SK-MEL-5 (cell line): ENCODE measurements around the gene TXNL4B. TPM values are rescaled to one million over a fixed set of nuclear protein-coding genes. Genes with fewer than 3 reads are reported as not detected.
"Not testable (repeated sequence)": the region's sequence is repeated elsewhere in the genome, so short reads cannot be mapped to it uniquely, and the experiment has no call there.

Source experiments
- DNase-seq: peaks from one replicate; pipeline ENCODE4 v3.0.0-alpha.2; 2016; ENCODE audit warnings: low read depth, low spot score
- in situ Hi-C: cut with HindIII; loops from 2 replicates; pipeline ENCODE4 v1.10.0; 2016; ENCODE audit warnings: low sequenced_read_pairs, high pct_unique_total_duplicates, low pct_unique_long_range_greater_than_20kb
- total RNA-seq: library from RNA; depleted of rRNA; stranded (reverse); fragments of >200 nt; shearing (Covaris generic); gene quantifications from 2 replicates; pipeline ENCODE4 v1.2.3, GENCODE V29; 2014

The TXNL4B gene
- total RNA-seq, 1 experiment from 2014 or later, result 11.0 TPM

DNA sequence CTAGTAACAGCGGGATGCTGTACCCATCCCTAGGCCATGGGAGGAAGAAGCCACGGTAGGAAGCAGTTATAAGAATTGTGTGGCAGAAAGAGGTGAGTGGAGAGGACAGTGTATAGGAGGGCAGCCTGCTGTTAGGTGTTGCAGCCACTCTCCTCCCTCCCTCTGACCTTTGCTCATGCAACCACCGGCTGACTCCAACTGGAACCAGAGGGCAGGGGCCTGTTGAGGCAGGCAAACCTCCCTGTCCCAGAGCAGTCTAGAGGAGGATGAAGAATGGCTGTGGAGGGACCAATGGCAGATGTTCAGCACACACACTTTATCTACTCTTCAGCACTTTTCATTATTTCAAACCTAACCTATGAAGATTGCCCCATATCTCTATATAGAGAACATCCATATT, 2.2 kb downstream of the TXNL4B start:
- no peak for DNase-seq
- in situ Hi-C loops, result no loop called here

DNA sequence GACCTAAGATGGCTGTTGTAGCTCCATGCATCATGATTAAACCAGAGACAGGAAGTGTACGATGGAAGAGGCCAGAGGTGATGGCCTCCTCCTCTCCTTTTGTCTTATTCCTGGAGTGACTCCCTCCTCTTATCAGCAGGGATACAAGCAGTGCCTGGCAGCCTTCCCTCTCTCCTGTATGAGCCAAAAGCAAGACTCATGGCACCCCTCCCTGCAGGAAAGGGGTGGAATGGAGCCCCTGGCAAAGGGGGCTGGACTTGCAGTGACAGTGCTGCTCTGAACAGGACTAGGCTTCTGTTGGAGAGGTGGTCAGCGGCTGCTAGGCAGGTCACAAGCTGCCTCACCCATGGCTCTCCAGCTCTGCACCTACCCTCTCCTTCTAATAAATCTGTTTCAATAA, 8.4 kb downstream of the TXNL4B start:
- in situ Hi-C loops, result no loop called here

DNA sequence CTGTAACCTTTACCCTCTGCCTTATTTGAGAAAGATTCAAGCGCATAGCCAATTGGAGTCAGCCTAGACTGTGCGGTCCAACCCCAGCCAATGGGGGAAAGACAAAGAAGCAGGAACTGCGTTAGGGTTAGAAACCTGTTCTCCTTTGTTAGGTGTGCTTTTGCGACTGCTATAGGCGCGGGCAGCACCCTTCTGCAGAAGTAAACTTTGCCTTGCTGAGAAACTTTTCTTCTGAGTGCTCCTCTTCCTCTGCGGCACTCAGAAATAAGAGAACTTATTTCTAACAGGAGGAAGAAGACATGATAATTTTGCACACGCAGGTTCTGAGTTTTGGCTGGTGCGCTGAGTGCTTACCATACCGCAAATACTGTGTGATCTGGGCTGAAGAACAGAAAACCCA, 9.0 kb downstream of the TXNL4B start:
- in situ Hi-C loops, result no loop called here
- no peak for DNase-seq

More for the DNA sequence above, 8.4 kb downstream of the TXNL4B start:
- no peak for DNase-seq

DNA sequence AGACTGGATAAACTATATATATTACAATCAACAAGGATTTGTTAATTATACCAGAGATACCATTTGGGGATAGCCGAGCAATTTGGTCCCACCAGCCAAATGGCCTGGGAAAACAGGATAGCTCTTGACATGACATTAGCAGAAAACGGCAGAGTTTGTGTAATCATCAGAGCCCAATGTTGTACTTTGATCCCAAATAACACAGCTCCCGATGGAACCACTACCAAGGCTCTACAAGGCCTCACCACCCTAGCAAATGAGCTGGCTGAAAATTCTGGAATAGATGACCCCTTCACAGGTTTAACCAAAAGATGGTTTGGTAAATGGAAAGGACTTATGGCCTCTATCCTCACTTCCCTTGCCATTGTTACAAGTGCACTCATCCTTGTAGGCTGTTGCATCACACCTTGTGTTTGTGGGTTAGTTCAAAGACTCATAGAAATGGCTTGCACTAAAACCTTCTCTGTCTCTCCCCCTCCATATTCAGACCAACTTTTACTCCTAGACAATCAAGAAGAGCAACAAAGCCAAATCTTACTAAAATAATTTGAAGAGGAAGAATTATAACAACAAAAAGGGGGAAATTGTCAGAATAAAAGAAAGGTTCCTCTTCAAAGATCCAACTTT, 9.5 kb downstream of the TXNL4B start:
- DNase-seq, result no peak
- in situ Hi-C loops, result no loop called here

DNA sequence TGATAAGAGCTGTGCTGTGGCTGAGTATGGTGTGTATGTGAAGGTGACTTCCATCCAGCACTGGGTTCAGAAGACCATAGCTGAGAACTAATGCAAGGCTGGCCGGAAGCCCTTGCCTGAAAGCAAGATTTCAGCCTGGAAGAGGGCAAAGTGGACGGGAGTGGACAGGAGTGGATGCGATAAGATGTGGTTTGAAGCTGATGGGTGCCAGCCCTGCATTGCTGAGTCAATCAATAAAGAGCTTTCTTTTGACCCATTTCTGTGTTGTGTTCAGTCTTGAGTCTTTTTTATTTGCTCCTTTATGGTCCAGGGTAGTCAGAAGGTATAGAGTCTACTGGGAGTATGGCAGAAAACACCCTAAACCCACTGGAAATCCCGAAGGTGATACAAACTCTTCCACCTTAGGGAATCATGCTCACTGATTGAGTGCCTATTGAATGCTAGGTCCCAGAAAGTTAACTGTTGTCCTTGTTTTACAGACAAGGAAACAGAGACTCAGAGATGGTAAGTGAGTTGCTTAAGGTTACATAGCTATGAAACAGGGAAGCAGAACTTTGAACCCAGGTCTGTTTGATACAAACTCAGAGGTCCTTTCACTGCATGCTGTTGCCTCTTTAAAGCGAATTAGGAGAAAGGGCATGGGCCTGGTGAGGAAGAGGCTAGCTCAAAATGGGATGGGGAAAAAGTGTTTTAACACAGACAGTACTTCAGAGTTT, 16.3 kb downstream of the TXNL4B start:
- in situ Hi-C loops, result not testable (repeated sequence)

DNA sequence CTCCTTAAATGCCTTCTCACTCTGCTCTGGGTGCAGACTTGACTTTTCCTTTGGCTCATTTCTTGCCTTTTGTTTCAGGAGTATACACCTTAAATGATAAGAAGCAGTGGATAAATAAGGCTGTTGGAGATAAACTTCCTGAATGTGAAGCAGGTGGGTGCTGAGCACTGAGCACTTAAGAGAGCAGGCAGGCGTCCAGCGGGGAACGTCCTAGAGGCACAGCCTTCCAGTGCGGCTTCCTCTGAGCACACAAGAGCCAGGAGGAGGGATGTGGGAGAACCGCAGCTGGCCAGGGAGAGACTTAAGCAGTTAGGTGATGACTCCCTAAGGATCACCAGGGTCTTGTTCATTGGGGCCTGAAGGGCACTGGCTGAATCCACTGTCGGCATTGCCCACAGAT, 18.4 kb downstream of the TXNL4B start:
- in situ Hi-C loops, DNase-seq: not testable (repeated sequence)

More for the DNA sequence above, 16.3 kb downstream of the TXNL4B start:
- not testable (repeated sequence) for DNase-seq

DNA sequence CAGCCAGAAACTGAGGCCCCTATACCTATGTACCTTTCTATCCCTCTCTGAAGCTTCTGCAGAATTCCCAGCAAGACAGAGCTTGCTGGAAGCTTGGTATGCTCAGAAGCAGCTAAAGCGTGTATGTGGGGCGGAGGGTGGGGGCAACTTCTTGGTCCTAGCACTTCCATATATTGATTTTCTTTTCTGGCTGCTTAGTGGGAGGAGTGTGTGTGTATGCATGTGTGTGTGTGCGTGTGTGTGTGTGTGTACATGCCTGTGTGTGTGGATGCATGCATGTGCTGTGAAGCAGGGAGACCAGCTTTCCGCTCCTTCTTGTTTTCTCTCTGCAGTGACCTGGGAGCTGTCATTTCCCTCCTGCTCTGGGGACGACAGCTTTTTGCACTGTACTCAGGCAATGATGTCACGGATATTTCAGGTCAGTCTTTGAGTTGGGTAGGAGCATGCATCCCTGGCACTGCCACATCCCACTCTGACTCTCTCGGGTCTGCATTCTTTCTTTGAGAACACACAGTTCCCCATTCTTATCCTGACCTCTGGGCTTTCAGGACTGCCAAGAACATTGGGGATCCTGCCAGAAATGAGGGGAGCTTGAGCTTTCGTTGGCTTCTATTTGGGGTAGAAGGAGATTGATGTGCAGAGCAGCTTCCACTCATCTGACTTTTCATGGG, 19.7 kb downstream of the TXNL4B start:
- in situ Hi-C loops, result no loop called here
- DNase-seq, result no peak

DNA sequence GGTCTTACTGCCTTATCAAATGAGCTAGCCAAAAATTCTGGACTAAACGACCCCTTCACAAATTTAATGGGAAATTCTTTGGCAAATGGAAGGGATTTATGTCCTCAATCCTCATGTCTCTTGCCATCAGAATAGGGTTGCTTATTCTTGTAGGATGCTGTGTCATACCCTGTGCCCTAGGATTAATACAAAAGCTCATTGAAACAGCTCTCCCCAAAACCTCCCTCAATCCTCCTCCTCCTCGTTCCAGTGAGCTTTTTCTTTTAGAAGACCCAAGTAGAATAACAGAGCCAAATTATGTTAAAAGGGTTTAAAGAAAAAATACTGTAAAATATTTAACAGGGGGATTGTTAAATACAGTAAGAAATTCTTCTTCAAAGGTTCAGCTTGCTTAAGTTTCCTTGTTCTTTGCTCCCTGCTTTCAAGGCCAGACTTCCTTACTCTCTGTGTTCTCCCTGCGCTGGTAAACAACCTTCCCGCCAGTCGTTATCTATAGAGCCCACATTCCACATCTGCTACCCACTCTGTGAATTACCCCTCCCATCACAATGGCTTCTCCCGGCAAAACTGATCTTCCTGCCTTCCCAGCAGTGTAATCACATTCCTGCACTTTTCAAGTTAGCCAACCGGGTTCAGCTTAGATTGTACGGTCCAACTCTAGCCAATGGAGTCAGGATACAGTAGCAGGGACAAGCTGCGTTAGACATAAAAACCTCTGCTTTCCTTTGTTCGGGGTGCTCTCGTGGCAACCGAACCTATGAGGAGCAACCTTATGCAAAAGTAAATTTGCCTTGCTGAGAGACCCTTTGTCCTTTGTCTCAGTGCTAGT, 20.7 kb downstream of the TXNL4B start:
- in situ Hi-C loops, result no loop called here
- DNase-seq, result no peak

DNA sequence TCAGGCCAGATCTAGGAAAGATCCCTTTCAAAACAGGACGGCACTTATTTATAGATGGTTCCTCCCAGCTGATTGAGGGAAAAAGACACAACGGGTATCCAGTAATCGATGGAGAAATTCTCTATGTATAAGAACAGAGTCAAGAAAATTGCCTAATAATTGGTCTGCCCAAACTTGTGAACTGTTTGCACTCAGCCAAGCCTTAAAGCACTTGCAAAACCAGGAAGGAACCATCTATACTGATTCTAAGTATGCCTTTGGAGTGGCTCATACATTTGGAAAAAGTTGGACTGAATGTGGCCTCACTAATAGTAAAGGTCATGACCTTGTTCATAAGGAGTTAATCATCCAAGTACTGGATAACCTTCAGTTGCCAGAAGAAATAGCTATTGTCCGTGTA, 24.5 kb downstream of the TXNL4B start:
- DNase-seq, result no peak
- in situ Hi-C loops, result no loop called here

DNA sequence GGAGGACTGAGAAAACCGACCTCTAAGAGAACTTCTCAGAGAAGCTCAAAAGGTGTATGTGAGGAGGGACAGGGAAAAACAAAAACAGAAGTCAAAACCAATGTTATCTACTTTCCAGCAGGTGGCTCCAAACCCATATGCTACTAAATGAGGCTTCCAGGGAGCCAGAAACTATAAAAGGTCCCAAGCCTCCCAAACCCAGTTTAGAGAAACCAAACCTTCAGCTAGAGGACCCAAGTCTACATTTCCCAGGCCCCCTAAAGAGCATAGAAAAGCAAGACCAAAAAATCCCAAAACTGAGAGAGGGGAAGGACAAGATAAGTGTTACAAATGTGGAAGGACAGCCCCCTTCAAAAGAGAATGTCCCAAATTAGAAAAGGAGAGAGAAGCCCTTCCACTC, 26.7 kb downstream of the TXNL4B start:
- peak; percentile 57 for DNase-seq

DNA sequence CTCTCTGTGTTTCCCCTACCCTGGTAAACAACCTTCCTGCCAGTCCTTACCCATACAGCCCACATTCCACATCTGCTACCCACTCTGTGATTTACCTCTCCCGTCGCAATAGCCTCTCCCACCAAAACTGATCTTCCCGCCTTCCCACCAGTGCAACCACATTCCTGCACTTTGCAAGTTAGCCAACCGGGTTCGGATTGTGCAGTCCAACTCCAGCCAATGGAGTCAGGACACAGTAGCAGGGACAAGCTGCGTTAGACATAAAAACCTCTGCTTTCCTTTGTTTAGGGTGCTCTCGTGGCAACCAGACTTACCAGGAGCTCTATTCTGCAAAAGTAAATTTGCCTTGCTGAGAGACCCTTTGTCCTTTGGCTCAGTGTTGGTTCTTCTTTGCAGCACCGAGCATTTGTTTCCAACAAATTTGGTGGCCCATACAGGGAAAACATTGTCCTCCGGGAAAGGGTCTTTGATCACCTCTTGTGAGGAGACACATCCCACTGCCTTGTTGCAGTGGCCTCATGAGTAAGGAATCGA, 29.0 kb downstream of the TXNL4B start:
- no peak for DNase-seq
- in situ Hi-C loops, result no loop called here

More for the DNA sequence above, 26.7 kb downstream of the TXNL4B start:
- in situ Hi-C loops, result no loop called here

DNA sequence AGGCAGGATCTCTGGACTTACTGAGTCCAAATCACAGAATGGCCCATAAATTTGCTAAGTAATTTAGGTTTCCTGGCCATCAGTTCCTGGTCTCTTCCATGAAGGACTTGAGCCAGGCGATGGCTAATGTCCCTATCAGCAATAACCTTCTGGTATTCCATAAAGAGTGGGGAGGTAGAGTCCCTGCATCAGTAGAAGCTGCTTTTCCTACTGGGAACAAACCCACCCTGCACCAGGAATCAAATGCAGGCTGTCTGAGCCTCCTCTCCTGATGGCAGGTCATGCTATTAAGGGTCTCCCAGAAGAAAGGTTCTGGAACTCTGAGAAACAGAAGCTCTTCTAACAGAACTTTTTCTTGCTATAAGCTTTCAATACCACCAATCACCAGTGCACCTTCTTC, 31.9 kb downstream of the TXNL4B start:
- no peak for DNase-seq
- in situ Hi-C loops, result no loop called here

DNA sequence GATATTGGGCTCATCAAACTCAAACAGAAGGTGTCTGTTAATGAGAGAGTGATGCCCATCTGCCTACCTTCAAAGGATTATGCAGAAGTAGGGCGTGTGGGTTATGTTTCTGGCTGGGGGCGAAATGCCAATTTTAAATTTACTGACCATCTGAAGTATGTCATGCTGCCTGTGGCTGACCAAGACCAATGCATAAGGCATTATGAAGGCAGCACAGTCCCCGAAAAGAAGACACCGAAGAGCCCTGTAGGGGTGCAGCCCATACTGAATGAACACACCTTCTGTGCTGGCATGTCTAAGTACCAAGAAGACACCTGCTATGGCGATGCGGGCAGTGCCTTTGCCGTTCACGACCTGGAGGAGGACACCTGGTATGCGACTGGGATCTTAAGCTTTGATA, 33.0 kb downstream of the TXNL4B start:
- DNase-seq, result no peak
- in situ Hi-C loops, result no loop called here

DNA sequence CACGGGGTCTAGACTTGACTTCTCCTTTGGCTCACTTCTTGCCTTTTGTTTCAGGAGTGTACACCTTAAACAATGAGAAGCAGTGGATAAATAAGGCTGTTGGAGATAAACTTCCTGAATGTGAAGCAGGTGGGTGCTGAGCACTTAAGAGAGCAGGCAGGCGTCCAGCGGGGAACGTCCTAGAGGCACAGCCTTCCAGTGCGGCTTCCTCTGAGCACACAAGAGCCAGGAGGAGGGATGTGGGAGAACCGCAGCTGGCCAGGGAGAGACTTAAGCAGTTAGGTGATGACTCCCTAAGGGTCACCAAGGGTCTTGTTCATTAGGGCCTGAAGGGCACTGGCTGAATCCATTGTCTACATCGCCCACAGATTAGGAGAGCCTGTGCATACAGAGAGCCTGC, 34.4 kb downstream of the TXNL4B start:
- DNase-seq, in situ Hi-C loops: not testable (repeated sequence)

DNA sequence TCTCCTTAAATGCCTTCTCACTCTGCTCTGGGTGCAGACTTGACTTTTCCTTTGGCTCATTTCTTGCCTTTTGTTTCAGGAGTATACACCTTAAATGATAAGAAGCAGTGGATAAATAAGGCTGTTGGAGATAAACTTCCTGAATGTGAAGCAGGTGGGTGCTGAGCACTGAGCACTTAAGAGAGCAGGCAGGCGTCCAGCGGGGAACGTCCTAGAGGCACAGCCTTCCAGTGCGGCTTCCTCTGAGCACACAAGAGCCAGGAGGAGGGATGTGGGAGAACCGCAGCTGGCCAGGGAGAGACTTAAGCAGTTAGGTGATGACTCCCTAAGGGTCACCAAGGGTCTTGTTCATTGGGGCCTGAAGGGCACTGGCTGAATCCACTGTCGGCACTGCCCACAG, 36.1 kb downstream of the TXNL4B start:
- DNase-seq, in situ Hi-C loops: not testable (repeated sequence)

DNA sequence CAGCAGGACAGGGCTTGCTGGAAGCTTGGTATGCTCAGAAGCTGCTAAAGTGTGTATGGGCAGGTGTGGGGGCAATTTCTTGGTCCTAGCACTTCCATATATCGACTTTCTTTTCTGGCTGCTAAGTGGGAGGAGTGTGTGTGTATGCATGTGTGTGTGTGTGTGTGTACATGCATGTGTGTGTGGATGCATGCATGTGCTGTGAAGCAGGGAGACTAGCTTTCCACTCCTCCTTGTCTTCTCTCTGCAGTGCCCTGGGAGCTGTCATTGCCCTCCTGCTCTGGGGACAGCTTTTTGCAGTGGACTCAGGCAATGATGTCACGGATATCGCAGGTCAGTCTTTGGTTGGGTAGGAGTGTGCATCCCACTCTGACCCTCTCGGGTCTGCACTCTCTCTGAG, 37.5 kb downstream of the TXNL4B start:
- in situ Hi-C loops, result no loop called here
- DNase-seq, result no peak

DNA sequence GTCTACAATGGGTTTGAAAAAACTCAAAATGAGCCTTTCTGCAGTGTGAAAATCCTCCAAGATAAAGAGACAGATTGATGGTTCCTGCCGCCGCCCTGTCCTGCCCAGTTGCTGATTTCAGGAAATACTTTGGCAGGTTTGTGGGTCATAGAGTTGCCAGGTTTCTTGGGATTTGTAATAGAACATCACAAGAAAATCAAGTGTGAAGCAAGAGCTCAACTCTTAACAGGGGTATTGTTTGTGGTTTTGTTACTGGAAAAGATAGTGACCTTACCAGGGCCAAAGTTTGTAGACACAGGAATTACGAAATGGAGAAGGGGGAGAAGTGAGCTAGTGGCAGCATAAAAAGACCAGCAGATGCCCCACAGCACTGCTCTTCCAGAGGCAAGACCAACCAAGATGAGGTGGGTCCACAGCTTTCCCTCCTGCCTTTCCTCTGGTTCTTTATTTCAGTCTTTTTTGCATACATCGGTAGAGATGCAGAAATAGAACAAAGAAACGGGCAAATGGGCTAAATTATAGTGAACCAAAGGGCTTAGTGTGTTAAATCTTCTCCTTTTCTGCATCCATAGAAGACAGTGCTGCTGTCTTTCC, 39.1 kb downstream of the TXNL4B start, which contains the start of gene HP:
Gene HP (plus strand): TSS at position 252 of the 594 bp plus-strand sequence. CDS start 148 bp downstream, at position 400.
- DNase-seq, in situ Hi-C loops: not testable (repeated sequence)
